Measurements from ENCODE around the gene YIPF3. TPM values are rescaled to one million over a fixed set of nuclear protein-coding genes. Genes with fewer than 3 reads are reported as not detected.

YIPF3 gene
- total RNA-seq, 1 donor from 2014 or later: 138 TPM

- Mint-ChIP-seq H3K27me3 (ENCODE audit: unreplicated experiment) (peaks cover 5% of the 10 kb centered on the region), H3K36me3 (ENCODE audit: low read depth, unreplicated experiment) (peaks cover 16% of the 10 kb centered on the region), H3K27ac (ENCODE audit: unreplicated experiment) (no peak overlapping the region), H3K4me3 (ENCODE audit: unreplicated experiment) (no peak overlapping the region), H3K4me1 (ENCODE audit: unreplicated experiment) (peaks cover 20% of the 10 kb centered on the region), H3K9me3 (ENCODE audit: unreplicated experiment) (no peaks in the 10 kb centered on the region)
- no peak for DNase-seq (ENCODE audit: low spot score)
- TF ChIP-seq, protein P1, sequence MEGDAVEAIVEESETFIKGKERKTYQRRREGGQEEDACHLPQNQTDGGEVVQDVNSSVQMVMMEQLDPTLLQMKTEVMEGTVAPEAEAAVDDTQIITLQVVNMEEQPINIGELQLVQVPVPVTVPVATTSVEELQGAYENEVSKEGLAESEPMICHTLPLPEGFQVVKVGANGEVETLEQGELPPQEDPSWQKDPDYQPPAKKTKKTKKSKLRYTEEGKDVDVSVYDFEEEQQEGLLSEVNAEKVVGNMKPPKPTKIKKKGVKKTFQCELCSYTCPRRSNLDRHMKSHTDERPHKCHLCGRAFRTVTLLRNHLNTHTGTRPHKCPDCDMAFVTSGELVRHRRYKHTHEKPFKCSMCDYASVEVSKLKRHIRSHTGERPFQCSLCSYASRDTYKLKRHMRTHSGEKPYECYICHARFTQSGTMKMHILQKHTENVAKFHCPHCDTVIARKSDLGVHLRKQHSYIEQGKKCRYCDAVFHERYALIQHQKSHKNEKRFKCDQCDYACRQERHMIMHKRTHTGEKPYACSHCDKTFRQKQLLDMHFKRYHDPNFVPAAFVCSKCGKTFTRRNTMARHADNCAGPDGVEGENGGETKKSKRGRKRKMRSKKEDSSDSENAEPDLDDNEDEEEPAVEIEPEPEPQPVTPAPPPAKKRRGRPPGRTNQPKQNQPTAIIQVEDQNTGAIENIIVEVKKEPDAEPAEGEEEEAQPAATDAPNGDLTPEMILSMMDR (IDR thresholded peaks at IDR 0.05; ENCODE audit: unreplicated experiment): no peak
These were observed 24.1 kb downstream of the YIPF3 start for GRCh38 chr6:43492673-43493072.

GRCh38 chr6:43491750-43492661, 24.7 kb downstream of the YIPF3 start:
- Mint-ChIP-seq H3K36me3 (ENCODE audit: low read depth, unreplicated experiment) (peaks cover 13% of the 10 kb centered on the region), H3K4me1 (ENCODE audit: unreplicated experiment) (peaks cover 18% of the 10 kb centered on the region), H3K4me3 (ENCODE audit: unreplicated experiment) (no peak overlapping the region), H3K27me3 (ENCODE audit: unreplicated experiment) (peaks cover under 1% of the 10 kb centered on the region), H3K27ac (ENCODE audit: unreplicated experiment) (no peak overlapping the region), H3K9me3 (ENCODE audit: unreplicated experiment) (no peaks in the 10 kb centered on the region)
- TF ChIP-seq, protein P1 (IDR thresholded peaks at IDR 0.05; ENCODE audit: unreplicated experiment): no peak
- DNase-seq (ENCODE audit: low spot score): no peak

- no peaks in the 10 kb centered on the region for H3K9me3 Mint-ChIP-seq (ENCODE audit: unreplicated experiment)
These were observed 26.2 kb downstream of the YIPF3 start for GRCh38 chr6:43490523-43490939.

DNA sequence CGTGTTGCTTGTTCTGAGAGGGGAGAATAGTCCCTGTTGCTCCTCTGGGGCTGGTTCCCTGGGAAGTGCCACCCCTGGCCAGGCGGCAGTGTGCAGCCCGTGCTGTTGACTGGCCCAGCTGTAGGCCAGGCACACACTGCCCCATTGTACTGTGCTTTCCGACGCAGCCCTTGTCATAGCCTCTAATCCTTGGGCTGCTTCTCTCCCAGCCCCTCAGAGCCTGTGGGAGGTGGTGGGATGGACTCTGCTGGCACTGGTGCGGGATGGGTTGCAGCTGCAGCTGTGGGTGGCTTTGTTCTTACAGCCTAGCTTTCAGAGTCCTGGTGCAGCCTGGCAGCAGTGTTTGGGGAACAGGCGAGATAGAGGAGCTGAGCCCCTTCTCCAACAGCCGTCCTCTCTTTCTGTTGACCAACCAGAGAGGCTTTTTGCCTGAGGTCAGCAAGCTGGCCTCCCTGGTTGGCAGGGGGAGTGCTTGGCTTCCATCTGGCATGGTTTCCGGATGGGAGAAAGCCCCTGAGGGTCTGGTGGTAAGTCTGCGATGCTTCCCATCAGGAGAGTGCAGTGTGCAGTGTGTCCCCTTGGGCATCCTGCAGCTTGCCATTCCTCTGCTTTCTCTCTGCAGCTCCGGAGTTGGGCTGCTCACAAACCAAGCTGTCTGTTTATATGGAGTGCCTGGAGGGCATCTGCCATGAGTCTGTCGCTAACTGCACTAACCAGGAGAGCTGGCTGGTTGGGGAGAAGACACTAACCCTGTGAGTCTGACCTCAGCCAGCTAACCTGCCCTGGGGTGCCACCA, 27.3 kb downstream of the YIPF3 start:
- Mint-ChIP-seq H3K27ac (ENCODE audit: unreplicated experiment) (no peak overlapping the region), H3K4me1 (ENCODE audit: unreplicated experiment) (peaks cover 12% of the 10 kb centered on the region), H3K36me3 (ENCODE audit: low read depth, unreplicated experiment) (peaks cover 9% of the 10 kb centered on the region), H3K4me3 (ENCODE audit: unreplicated experiment) (no peak overlapping the region), H3K27me3 (ENCODE audit: unreplicated experiment) (no peaks in the 10 kb centered on the region), H3K9me3 (ENCODE audit: unreplicated experiment) (no peaks in the 10 kb centered on the region)
- TF ChIP-seq, protein P1 (IDR thresholded peaks at IDR 0.05; ENCODE audit: unreplicated experiment): no peak
- no peak for DNase-seq (ENCODE audit: low spot score)

More at GRCh38 chr6:43490523-43490939, 26.2 kb downstream of the YIPF3 start:
- no peak overlapping the region for H3K4me3 Mint-ChIP-seq (ENCODE audit: unreplicated experiment)
- no peaks in the 10 kb centered on the region for H3K27me3 Mint-ChIP-seq (ENCODE audit: unreplicated experiment)
- no peak overlapping the region for H3K27ac Mint-ChIP-seq (ENCODE audit: unreplicated experiment)
- no peak for DNase-seq (ENCODE audit: low spot score)
- peaks cover 13% of the 10 kb centered on the region for H3K36me3 Mint-ChIP-seq (ENCODE audit: low read depth, unreplicated experiment)
- TF ChIP-seq, protein P1 (IDR thresholded peaks at IDR 0.05; ENCODE audit: unreplicated experiment): no peak
- peaks cover 18% of the 10 kb centered on the region for H3K4me1 Mint-ChIP-seq (ENCODE audit: unreplicated experiment)

Data from endothelial cell (in vitro differentiated cells).